HFF-Myc (cell line): Measurements from ENCODE around the gene PRDM15.
A peak's percentile ranks its signal among the peaks of the same experiment; 100 is the strongest.

ENCODE experiments used
- DNase-seq: peaks from one replicate; pipeline ENCODE4 v3.0.0-alpha.2; 2011; ENCODE audit warnings: low read depth; ENCODE audit errors: extremely low read depth
- H3K4me3 ChIP-seq: replicated peaks from 2 replicates; pipeline ENCODE4 v1.5.1; 2011; ENCODE audit warnings: low read depth, mild to moderate bottlenecking, control low read depth, low read length
- CTCF ChIP-seq: IDR thresholded peaks from 2 replicates; pipeline ENCODE4 v1.5.1; 2012; ENCODE audit warnings: mild to moderate bottlenecking, low read depth, low read length, control low read depth; ENCODE audit errors: missing control alignments

PRDM15 gene

GRCh38 chr21:41887667-41888066, 8.5 kb upstream of the PRDM15 start:
- no peak for DNase-seq
- no peak for TF ChIP-seq CTCF
- no peak overlapping the region for H3K4me3 ChIP-seq

GRCh38 chr21:41886328-41886727, 7.2 kb upstream of the PRDM15 start:
- no peak overlapping the region for H3K4me3 ChIP-seq
- DNase-seq, result no peak
- no peak for TF ChIP-seq CTCF

DNA sequence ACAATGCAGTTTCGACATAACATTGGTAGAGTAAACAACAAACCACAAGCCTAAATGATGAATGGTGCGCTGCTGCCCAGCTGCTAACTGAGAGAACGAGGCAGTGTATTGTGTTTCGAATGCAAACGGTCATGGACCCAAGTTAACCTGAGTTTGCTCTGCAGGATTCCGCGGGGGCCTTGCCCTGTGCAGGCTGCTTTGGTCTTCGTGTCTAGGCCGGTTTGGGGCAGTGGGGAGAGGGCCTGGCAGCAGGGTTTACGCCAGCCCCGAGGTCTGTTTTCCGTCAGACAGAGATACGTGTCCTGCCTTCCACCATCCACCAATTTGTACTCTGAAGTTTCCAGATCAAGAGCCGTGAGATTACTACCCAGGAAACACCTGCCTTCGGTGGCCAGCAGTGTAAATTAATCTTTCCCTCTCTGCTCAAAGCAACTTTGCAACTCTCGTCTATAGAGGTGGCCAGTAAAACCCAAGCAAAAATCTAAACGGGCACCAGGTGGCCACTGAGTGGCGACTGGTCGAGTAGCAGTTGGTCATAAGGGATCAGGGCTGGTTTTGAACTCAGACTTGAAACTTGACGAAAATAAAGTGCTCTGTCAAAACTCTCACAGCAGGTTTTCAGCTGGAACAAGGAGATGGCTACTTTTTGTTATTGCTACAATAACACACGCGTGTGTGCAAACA, 6.3 kb upstream of the PRDM15 start:
- no peak overlapping the region for H3K4me3 ChIP-seq
- TF ChIP-seq CTCF, result no peak
- no peak for DNase-seq

DNA sequence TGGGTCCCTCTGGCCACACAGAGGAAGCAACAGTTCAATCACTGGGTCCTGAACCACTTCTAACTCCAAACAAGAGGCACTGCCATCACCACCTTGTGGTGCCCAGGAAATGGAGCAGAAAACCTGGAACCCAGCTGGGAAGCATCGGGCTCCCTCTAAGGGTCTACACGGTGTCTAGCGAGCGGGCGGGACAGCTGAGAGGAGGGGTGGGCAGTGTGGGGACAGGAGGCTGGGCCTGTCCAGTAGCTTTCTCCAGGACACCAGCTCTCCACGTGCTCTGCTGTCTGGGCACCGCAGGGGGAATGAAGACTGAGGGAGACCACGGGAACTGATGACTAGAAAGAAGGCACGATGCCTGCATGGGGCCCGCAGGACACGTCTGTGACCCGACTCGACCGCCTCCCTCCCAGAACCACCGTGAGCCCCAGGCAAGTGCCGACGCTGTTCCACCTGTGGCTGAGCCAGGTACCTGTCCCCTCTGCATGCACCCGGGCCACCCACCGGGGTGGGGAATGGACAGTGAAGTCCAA, 5.4 kb upstream of the PRDM15 start:
- DNase-seq, result no peak
- H3K4me3 ChIP-seq, result no peak overlapping the region
- TF ChIP-seq CTCF, result no peak

DNA sequence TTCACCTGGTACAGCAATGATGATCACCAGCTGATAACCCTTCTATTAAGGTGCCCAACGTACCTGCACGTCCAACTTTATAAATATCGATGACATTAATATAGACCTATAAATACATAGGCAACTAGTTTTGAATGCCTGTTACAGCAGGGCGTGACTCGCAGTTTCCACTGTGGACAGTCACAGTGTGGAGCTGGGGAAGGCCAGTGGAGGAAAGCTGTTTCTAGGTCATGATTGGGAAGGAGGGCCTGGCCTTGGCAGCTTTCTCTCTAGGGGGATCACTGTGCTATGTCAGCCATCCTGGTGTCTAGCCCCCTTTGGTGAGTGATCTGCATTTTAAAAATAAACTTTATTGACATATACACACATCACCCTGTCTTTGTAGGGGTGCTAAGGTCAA, 4.4 kb upstream of the PRDM15 start:
- DNase-seq, result no peak
- H3K4me3 ChIP-seq, result no peak overlapping the region
- TF ChIP-seq CTCF, result no peak

GRCh38 chr21:41881051-41881450, 1.9 kb upstream of the PRDM15 start:
- H3K4me3 ChIP-seq, result no peak overlapping the region
- no peak for DNase-seq
- no peak for TF ChIP-seq CTCF

DNA sequence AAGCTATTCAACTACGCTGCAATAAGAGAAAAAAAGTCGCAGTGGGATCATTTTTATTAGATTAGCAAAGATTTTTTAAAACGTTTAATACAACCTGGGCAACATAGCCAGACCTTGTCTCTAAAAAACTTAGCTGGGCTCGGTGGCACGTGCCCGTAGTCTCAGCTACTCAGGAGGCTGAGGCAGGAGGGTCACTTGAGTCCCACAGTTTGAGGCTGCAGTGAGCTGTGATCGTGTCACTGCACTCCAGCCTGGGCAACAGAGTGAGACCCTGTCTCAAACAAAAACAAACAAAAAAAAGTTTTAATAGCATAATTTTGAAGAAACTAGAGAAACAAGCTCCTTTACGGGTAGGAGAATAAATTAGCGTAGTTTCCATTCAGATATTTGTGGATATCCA, 1.0 kb upstream of the PRDM15 start:
- DNase-seq, result no peak
- H3K4me3 ChIP-seq, result peak overlapping the region; percentile 61
- no peak for TF ChIP-seq CTCF
